Measurements from ENCODE around the gene BORCS5.

- no peak for TF ChIP-seq YY1 (IDR thresholded peaks at IDR 0.05; ENCODE audit: insufficient read depth, insufficient read length)
- no peak for TF ChIP-seq ZNF274 (IDR thresholded peaks at IDR 0.05; ENCODE audit: low read depth, low read length)
- TF ChIP-seq SUZ12 (IDR thresholded peaks at IDR 0.05; ENCODE audit: extremely low read depth, insufficient read depth, insufficient read length), result no peak
These were observed 20.0 kb downstream of the BORCS5 start for GRCh38 chr12:12376646-12377448.

Measured in NT2/D1 (cell line).